NB4 (cell line): ENCODE results near the gene N4BP2L2.

Experiments used
- MAX ChIP-seq: IDR thresholded peaks from 2 replicates; pipeline ENCODE4 v1.6.1; 2011; ENCODE audit warnings: low read depth, low read length
- POLR2A ChIP-seq: IDR thresholded peaks from 2 replicates; pipeline ENCODE4 v1.6.1; 2011; ENCODE audit warnings: mild to moderate bottlenecking; ENCODE audit not compliant: insufficient read length; ENCODE audit errors: extremely low read depth
- TF ChIP-seq, protein P1 (sequence below): IDR thresholded peaks from one replicate; pipeline ENCODE4 v1.5.1; 2012; ENCODE audit warnings: low read depth, low read length

GRCh38 chr13:32391101-32391619 is 147.4 kb downstream of the N4BP2L2 start:
- TF ChIP-seq MAX (no peak), POLR2A (no peak)
- TF ChIP-seq, protein P1, sequence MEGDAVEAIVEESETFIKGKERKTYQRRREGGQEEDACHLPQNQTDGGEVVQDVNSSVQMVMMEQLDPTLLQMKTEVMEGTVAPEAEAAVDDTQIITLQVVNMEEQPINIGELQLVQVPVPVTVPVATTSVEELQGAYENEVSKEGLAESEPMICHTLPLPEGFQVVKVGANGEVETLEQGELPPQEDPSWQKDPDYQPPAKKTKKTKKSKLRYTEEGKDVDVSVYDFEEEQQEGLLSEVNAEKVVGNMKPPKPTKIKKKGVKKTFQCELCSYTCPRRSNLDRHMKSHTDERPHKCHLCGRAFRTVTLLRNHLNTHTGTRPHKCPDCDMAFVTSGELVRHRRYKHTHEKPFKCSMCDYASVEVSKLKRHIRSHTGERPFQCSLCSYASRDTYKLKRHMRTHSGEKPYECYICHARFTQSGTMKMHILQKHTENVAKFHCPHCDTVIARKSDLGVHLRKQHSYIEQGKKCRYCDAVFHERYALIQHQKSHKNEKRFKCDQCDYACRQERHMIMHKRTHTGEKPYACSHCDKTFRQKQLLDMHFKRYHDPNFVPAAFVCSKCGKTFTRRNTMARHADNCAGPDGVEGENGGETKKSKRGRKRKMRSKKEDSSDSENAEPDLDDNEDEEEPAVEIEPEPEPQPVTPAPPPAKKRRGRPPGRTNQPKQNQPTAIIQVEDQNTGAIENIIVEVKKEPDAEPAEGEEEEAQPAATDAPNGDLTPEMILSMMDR: no peak
